GM12878 (cell line): ENCODE data around the gene DNAH17. TPM values are rescaled to one million over a fixed set of nuclear protein-coding genes. Genes with fewer than 3 reads are reported as not detected.

Source experiments
- CHD2 ChIP-seq: IDR thresholded peaks from 2 replicates; pipeline ENCODE4 v1.6.1; 2011; ENCODE audit warnings: low read depth, low read length, improper control_type of control experiment, borderline replicate concordance
- CUX1 ChIP-seq: IDR thresholded peaks from 2 replicates; pipeline ENCODE4 v1.6.1; 2012; ENCODE audit warnings: improper control_type of control experiment, low read depth, low read length; ENCODE audit not compliant: insufficient replicate concordance
- E4F1 ChIP-seq: fragments of 450-650 bp; IDR thresholded peaks from 2 replicates; pipeline ENCODE4 v1.6.1; 2018; ENCODE audit warnings: borderline replicate concordance, mild to moderate bottlenecking; ENCODE audit not compliant: partially characterized antibody
- IRF4 ChIP-seq: IDR thresholded peaks from 2 replicates; pipeline ENCODE4 v1.6.1; 2011; ENCODE audit warnings: low read depth, low read length
- MAX ChIP-seq: IDR thresholded peaks from 2 replicates; pipeline ENCODE4 v1.6.1; 2012; ENCODE audit warnings: low read depth, low read length, improper control_type of control experiment
- MYC ChIP-seq: IDR thresholded peaks from 2 replicates; pipeline ENCODE4 v1.6.1; 2011; ENCODE audit warnings: mild to moderate bottlenecking, low read length, moderate library complexity, inconsistent platforms; ENCODE audit not compliant: insufficient read depth, insufficient replicate concordance, insufficient read length, severe bottlenecking
- NR2F1 ChIP-seq: fragments of 450-650 bp; conservative IDR thresholded peaks from 2 replicates; pipeline ENCODE4 v1.6.1; 2017; ENCODE audit warnings: mild to moderate bottlenecking
- PKNOX1 ChIP-seq: fragments of 450-650 bp; IDR thresholded peaks from 2 replicates; pipeline ENCODE4 v1.6.1; 2016; ENCODE audit warnings: mild to moderate bottlenecking
- SMC3 ChIP-seq: IDR thresholded peaks from 2 replicates; pipeline ENCODE4 v1.6.1; 2011; ENCODE audit warnings: low read length, improper control_type of control experiment, borderline replicate concordance
- SREBF1 ChIP-seq: IDR thresholded peaks from 2 replicates; pipeline ENCODE4 v1.6.1; 2012; ENCODE audit warnings: mild to moderate bottlenecking, low read length
- SUPT20H ChIP-seq: IDR thresholded peaks from 2 replicates; pipeline ENCODE4 v1.6.1; 2011; ENCODE audit warnings: low read depth, mild to moderate bottlenecking, low read length, moderate library complexity, borderline replicate concordance; ENCODE audit not compliant: control insufficient read depth
- ZNF592 ChIP-seq: fragments of 450-650 bp; IDR thresholded peaks from 2 replicates; pipeline ENCODE4 v1.6.1; 2017; ENCODE audit warnings: mild to moderate bottlenecking, moderate library complexity
- ZSCAN29 ChIP-seq: fragments of 450-650 bp; IDR thresholded peaks from 2 replicates; pipeline ENCODE4 v1.6.1; 2017; ENCODE audit warnings: mild to moderate bottlenecking, moderate library complexity
- polyA plus RNA-seq, 11 experiments: library from polyadenylated mRNA; depleted of rRNA in 4 of 11; unstranded in 6 of 11; stranded (reverse) in 5 of 11; fragments of >200 nt; fragmentation: Nextera tagmentation in 4 of 11; fragmentation: Illumina TruSeq in 1 of 11; extraction: Ambion mirVana in 4 of 11; extraction: Trizol in 1 of 11; gene quantifications; 1 replicate in 1 of 11; 2 replicates in 10 of 11; pipeline versions ENCODE4 v1.2.1 to v1.2.3, GENCODE V29; 2011 to 2016; ENCODE audit warnings: inconsistent platforms in 2 of 11, missing spikeins in 2 of 11, low read depth in 1 of 11
- total RNA-seq, 4 experiments: library from RNA; depleted of rRNA in 3 of 4; stranded (reverse); fragments of >200 nt in 3 of 4; fragmentation: Illumina TruSeq in 1 of 4; extraction: Trizol in 1 of 4; gene quantifications; 2 replicates each; pipeline versions ENCODE4 v1.2.1 to v1.2.3, GENCODE V29; 2013 to 2021

Gene DNAH17
- total and polyA plus RNA-seq, 10 of the 15 experiments (the other 5 are each of a cell fraction or from before 2014, with no cell fraction given) = 0.16 to 2.9 (median 0.56) TPM

- no peak for TF ChIP-seq ZNF592
- TF ChIP-seq E4F1 = no peak
- no peak for TF ChIP-seq SMC3
- TF ChIP-seq IRF4 = peak; percentile 72
- TF ChIP-seq SUPT20H = no peak
- TF ChIP-seq CUX1 = no peak
- TF ChIP-seq CHD2 = peak; percentile 33; the same call in 1 of the 2 replicates
- TF ChIP-seq SREBF1 = no peak
- TF ChIP-seq MAX = no peak
- TF ChIP-seq PKNOX1 = no peak
- peak; percentile 60; the same call in 1 of the 2 replicates for TF ChIP-seq NR2F1
- no peak for TF ChIP-seq MYC
- no peak for TF ChIP-seq ZSCAN29
These were observed 104.9 kb downstream of the DNAH17 start (continued) for GRCh38 chr17:78472035-78472905.
